Activated CD4-positive, alpha-beta T cell treated with anti-CD3 and anti-CD28 coated beads for 36 hours (primary cell): Measurements from ENCODE around the gene CEP350. TPM values are rescaled to one million over a fixed set of nuclear protein-coding genes. Genes with fewer than 3 reads are reported as not detected.

ENCODE experiments used
- ATAC-seq: fragments of 200-7000 bp; cut with Tn5 transposase; one replicate; pipeline ENCODE4 v1.10.0; 2021; ENCODE audit warnings: mild to moderate bottlenecking, moderate library complexity
- CTCF ChIA-PET: fragments of 350-600 bp; sonication (Branson Sonifier 250); formaldehyde crosslinking; loops from one replicate; lab custom pipeline; 2021; ENCODE audit warnings: antibody characterized with exemption; lab: Charles Lee
- POLR2A ChIA-PET: fragments of 350-600 bp; sonication (Branson Sonifier 250); formaldehyde crosslinking; loops from one replicate; lab custom pipeline; 2021; ENCODE audit warnings: antibody characterized with exemption, inconsistent platforms; lab: Charles Lee
- DNase-seq: peaks from one replicate; pipeline ENCODE4 v3.0.0-alpha.2; 2020
- H3K27ac Mint-ChIP-seq: one replicate; pipeline ENCODE4 v1.8.0; 2021; ENCODE audit warnings: mixed read lengths
- H3K27me3 Mint-ChIP-seq: one replicate; pipeline ENCODE4 v1.8.0; 2021; ENCODE audit warnings: mixed read lengths
- H3K36me3 Mint-ChIP-seq: one replicate; pipeline ENCODE4 v1.8.0; 2021; ENCODE audit warnings: low read depth, mixed read lengths
- H3K4me1 Mint-ChIP-seq: one replicate; pipeline ENCODE4 v1.8.0; 2021; ENCODE audit warnings: mixed read lengths
- H3K4me3 Mint-ChIP-seq: one replicate; pipeline ENCODE4 v1.8.0; 2021; ENCODE audit warnings: mild to moderate bottlenecking, moderate library complexity, mixed read lengths
- H3K9me3 Mint-ChIP-seq: one replicate; pipeline ENCODE4 v1.8.0; 2021; ENCODE audit warnings: low read depth, mixed read lengths
- intact Hi-C, 2 experiments: fragments of 100-400 bp; cut with DNase I in 1 of 2; cut with micrococcal nuclease in 1 of 2; formaldehyde crosslinking; loops; one replicate each; pipeline versions ENCODE4 v1.14.2 to v1.15.1; 2022 to 2024; cut with DNase I, micrococcal nuclease
- total RNA-seq, 2 experiments: library from RNA; stranded (reverse); gene quantifications; one replicate each; pipeline ENCODE4 v1.2.3, GENCODE V29; 2021

CEP350 gene
- total RNA-seq, 2 experiments from 2014 or later, result 38.2 to 42.1 TPM

DNA sequence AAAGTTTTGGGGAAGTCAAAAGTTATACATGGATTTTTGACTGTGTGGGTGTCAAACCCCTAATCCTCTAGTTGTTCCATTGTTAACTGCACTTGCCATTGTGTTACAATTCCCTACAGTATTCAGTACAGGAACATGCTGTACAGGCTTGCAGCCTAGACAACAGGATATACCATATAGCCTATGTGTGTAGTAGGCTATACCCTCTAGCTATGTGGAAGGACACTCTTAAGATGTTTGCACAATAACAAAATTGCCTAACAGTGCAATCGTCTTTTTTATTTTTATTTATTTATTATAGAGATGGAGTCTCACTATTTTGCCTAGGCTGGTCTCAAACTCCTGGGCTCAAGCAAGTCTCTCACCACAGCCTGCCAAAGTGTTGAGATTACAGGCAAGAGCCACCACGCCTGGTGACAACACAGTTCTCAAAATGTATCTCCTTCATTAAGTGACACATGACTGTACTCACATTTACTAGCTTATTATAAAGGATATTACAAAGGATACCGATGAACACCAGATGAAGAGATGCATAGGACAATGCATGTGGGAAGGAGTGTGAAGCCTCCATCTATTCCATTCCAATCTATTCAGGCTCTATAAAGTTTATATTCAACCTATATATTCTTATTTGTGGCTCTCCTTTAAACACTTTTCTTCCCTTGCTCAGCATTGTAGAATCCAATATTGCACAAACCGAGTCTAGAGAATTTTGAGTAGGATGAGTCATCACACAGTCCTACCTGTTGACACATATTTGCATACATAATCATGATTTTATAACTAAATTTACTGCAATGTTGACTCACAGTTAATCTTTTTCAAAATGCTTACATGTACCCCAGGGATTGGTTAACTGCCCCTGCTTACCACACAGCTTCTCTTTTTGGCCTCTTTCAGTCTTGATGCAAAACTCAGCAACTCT lies 28.4 kb upstream of the CEP350 start:
- Mint-ChIP-seq H3K4me3 (no peak overlapping the region), H3K27me3 (no peaks in the 10 kb centered on the region), H3K36me3 (peaks cover 1% of the 10 kb centered on the region), H3K4me1 (no peaks in the 10 kb centered on the region), H3K9me3 (no peaks in the 10 kb centered on the region), H3K27ac (no peak overlapping the region)
- DNase-seq (no peak), ATAC-seq (no peak)
- CTCF ChIA-PET, result interaction anchor here (0.7 to 1.2 kb wide), 3 partner anchors 11 to 61 kb away, joined by 3 read pairs; no protein-coding TSS in a partner anchor
- POLR2A ChIA-PET, result no interaction called here
- intact Hi-C loops, result no loop called here

DNA sequence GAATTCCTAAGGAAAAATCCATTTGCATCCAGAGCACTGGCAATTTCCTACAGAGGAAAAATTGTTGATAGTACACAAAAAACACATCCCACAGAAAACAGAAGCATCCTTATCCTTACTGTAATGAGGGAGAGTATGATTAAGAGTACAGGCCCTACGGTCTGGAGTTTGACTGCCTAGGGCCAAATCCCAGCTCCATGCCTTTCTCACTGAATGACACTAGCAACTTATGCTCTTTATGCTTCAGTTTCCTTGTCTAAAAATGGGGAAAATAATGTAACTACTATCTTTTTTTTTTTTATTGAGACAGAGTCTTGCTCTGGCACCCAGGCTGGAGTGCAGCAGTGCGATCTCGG lies 27.8 kb upstream of the CEP350 start:
- Mint-ChIP-seq H3K4me1 (no peaks in the 10 kb centered on the region), H3K36me3 (peaks cover under 1% of the 10 kb centered on the region), H3K4me3 (no peak overlapping the region), H3K27me3 (no peaks in the 10 kb centered on the region), H3K27ac (no peak overlapping the region), H3K9me3 (no peaks in the 10 kb centered on the region)
- ChIA-PET POLR2A (no interaction called here), CTCF (interaction anchor here (1.2 kb wide), 2 partner anchors 10 to 24 kb away, joined by 3 read pairs; no protein-coding TSS in a partner anchor)
- intact Hi-C loops, result no loop called here
- DNase-seq, result no peak
- no peak for ATAC-seq

DNA sequence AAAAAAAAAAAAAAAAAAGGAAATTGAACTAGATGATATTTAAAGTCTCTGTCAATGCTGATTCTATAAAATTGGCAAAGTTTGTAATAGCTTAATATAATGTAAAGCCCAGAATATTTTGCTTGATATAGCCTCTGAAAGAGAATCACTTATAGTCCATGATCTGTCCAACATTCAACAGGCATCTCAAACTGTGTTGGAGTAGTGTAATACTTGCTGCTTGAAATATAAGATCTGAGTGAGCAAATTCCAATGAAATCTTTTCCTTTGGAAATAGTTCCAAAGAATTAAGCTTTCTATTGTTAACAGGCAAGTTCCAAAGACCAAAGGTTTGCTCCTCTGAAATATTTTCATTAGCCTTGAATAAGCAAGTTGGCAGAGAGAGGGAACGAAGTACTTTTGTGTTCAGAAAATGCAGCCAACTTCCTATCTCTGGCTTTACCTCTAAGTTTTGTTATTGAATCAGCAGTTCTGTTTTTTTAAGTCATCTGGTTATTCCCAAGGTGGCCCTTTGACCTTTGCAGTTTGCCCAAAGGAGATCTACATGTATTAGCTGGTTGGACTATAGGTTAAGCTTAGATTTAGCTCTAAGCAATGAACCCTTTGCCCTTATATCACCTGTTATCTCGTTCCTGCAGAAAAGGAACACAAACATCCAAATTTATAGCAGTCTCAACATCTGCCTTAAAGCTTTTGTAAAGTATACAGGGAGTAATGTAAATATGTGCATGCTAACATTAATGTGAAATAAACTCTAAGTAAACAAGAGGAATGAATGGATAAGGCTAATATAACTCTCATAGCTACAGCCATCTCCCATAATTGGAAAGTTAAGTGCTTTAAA lies 24.4 kb upstream of the CEP350 start:
- H3K4me1 Mint-ChIP-seq, result no peaks in the 10 kb centered on the region
- intact Hi-C loops, result no loop called here
- no peaks in the 10 kb centered on the region for H3K9me3 Mint-ChIP-seq
- H3K4me3 Mint-ChIP-seq, result no peak overlapping the region
- no peaks in the 10 kb centered on the region for H3K36me3 Mint-ChIP-seq
- ChIA-PET POLR2A (no interaction called here), CTCF (interaction anchor here (0.6 to 1.3 kb wide), 3 partner anchors 11 to 318 kb away, joined by 3 read pairs; no protein-coding TSS in a partner anchor)
- no peaks in the 10 kb centered on the region for H3K27me3 Mint-ChIP-seq
- DNase-seq, result no peak
- no peak overlapping the region for H3K27ac Mint-ChIP-seq
- no peak for ATAC-seq

DNA sequence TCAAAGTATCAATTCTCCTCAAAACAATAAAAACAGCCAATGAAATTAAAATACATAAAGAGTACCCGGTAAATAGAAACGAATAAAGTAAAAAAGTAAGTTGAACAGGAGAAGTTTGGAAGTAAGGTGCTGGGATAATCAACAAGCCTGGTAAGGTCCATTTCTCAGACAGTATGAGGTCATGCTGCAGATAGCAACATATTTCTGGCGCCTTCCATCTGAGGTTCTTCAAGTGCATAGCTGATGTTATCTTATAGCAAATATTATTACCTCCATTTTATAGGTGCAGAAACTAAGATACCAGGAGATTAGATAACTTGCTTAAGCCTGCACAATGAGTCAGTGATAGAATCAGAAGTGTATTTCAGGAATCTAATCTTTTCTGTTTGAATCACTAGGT lies 23.7 kb upstream of the CEP350 start:
- Mint-ChIP-seq H3K4me3 (no peak overlapping the region), H3K27me3 (no peaks in the 10 kb centered on the region), H3K36me3 (no peaks in the 10 kb centered on the region), H3K9me3 (no peaks in the 10 kb centered on the region), H3K27ac (no peak overlapping the region), H3K4me1 (no peaks in the 10 kb centered on the region)
- intact Hi-C loops, result no loop called here
- CTCF ChIA-PET, result interaction anchor here (1.1 to 1.3 kb wide), 2 partner anchors 11 to 54 kb away, joined by 3 read pairs; no protein-coding TSS in a partner anchor
- DNase-seq (no peak), ATAC-seq (no peak)
- POLR2A ChIA-PET, result no interaction called here

DNA sequence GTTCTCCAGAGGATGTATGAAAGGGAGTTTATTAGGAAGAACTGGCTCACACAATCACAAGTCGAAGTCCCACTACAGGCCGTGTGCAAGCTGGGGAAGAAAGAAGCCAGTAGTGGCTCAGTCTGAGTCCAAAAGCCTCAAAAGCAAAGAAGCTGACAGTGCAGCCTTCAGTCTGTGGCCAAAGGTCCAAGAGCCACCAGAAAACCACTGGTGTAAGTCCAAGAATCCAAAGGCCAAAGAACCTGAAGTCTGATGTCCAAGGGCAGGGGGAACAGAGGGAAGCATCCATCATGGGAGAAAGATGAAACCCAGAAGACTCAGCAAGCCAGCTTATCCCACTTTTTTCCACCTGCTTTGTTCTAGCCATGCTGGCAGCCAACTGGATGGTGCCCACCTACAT lies 21.4 kb upstream of the CEP350 start:
- intact Hi-C loops, result no loop called here
- no peak for DNase-seq
- no peak for ATAC-seq
- H3K9me3 Mint-ChIP-seq, result no peaks in the 10 kb centered on the region
- H3K27ac Mint-ChIP-seq, result no peak overlapping the region
- POLR2A ChIA-PET, result interaction anchor here (0.7 kb wide), 1 partner anchor 42 kb away, joined by 4 read pairs; no protein-coding TSS in a partner anchor
- no peaks in the 10 kb centered on the region for H3K36me3 Mint-ChIP-seq
- no peaks in the 10 kb centered on the region for H3K27me3 Mint-ChIP-seq
- H3K4me3 Mint-ChIP-seq, result no peak overlapping the region
- H3K4me1 Mint-ChIP-seq, result no peaks in the 10 kb centered on the region
- CTCF ChIA-PET, result interaction anchor here (1.0 to 1.4 kb wide), 2 partner anchors 9 to 24 kb away, joined by 3 to 5 read pairs; no protein-coding TSS in a partner anchor

DNA sequence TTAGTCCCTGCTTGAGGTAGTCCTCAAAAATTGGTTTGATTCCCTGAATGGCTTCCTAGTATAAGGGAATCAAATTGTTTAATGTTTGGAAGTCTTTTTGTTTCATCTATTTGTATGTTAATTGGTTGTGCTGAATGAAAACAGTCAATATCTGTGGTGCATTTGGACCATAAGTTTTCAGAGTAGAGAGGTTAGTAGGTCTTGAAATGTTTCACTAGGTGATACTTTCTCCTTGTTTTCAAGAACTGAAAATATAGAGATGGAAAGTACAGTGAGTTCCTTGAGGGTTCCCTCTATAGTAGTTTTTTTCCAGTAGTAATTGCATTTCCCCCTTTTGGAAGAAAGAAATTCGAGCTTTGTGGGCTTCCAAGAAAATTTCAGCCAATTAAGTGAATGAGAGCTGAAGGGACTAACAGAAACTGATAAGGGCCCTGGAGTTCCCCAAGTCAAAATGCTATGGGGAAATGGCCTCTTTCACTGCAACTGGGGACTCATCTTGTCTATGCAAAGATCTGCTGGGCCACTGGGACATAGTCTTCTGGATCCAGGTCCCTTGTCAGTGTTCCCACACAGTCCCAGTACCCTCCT lies 18.6 kb upstream of the CEP350 start:
- Mint-ChIP-seq H3K27me3 (peaks cover 2% of the 10 kb centered on the region), H3K4me1 (no peaks in the 10 kb centered on the region), H3K4me3 (no peak overlapping the region), H3K9me3 (no peaks in the 10 kb centered on the region), H3K27ac (no peak overlapping the region), H3K36me3 (no peaks in the 10 kb centered on the region)
- intact Hi-C loops, result no loop called here
- CTCF ChIA-PET, result no interaction called here
- ATAC-seq (no peak), DNase-seq (no peak)
- POLR2A ChIA-PET, result no interaction called here

DNA sequence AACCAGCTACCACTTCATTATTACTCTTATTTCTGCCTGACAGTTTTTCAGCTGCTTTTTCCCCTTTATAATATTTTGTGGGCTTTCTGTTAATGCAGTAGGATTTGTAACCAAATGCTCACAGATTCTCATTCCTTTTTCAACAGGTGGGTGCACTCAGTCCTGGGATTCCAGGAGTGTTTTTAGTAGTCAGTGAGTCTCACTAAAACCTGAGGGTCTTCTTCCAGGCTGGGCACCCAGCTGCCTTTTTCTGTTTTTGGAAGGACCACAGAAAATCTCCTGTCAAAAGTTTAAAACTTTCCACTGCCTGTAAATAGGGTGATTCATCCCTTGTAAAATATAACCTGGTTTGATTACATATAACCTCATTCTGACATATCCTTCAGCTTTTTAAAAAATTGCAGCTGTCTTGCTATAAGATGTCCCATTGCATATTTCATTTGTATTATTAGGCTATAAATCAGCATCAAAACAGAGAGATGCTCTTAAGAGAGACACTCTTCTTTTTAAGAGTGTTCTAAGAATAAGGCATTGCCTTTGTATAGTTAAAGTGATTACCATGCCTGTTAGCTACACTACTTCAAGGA lies 16.8 kb upstream of the CEP350 start:
- ATAC-seq (no peak), DNase-seq (no peak)
- peaks cover 2% of the 10 kb centered on the region for H3K27me3 Mint-ChIP-seq
- H3K36me3 Mint-ChIP-seq, result no peaks in the 10 kb centered on the region
- no peaks in the 10 kb centered on the region for H3K4me1 Mint-ChIP-seq
- no peak overlapping the region for H3K27ac Mint-ChIP-seq
- POLR2A ChIA-PET, result no interaction called here
- intact Hi-C loops, result no loop called here
- CTCF ChIA-PET, result interaction anchor here (1.2 kb wide), 1 partner anchor 11 kb away, joined by 3 read pairs; no protein-coding TSS in a partner anchor
- no peak overlapping the region for H3K4me3 Mint-ChIP-seq
- H3K9me3 Mint-ChIP-seq, result no peaks in the 10 kb centered on the region

DNA sequence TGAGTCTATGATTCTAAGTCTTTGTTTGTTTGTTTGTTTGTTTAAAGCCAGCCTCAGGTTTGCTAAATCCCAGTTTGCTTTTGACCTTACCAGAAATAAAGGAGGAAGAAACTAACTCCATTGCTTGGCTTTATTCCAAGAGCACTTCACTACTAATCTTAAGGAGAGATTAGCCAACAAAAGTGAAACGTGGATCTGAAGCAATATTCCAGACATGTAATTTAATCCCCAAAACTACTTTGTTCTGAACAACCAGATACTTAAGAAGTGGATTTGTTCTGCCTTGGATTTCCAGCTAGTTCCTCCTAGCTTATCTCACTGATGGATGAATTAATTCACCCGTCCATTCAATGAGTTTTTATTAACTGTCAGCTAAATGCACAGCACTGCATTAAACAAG lies 15.9 kb upstream of the CEP350 start:
- intact Hi-C loops, result no loop called here
- CTCF ChIA-PET, result interaction anchor here (1.0 to 1.2 kb wide), 3 partner anchors 15 to 242 kb away, joined by 3 to 4 read pairs (median 4); no protein-coding TSS in a partner anchor
- Mint-ChIP-seq H3K4me1 (no peaks in the 10 kb centered on the region), H3K36me3 (no peaks in the 10 kb centered on the region), H3K4me3 (no peak overlapping the region), H3K9me3 (no peaks in the 10 kb centered on the region), H3K27ac (no peak overlapping the region), H3K27me3 (peaks cover 2% of the 10 kb centered on the region)
- ATAC-seq (no peak), DNase-seq (no peak)
- POLR2A ChIA-PET, result no interaction called here

DNA sequence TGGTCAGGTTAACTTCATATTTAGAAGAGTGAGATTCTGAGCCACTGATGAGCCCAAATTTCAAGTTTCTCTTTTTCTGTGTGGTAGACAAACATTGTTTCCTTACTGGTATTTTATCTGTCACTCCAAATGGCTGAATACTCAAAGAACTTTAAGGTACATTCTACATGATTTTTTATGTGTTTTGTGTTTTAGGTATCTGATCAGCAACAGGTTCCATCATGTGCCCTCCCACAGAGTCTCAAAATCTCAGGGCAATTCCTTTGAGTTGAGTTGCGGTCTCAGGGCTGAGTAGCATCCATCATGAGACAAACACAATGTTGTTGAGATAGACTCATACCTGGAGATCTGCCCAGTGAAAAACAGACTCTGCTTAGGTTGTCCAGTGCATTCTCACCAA lies 14.7 kb upstream of the CEP350 start:
- DNase-seq (no peak), ATAC-seq (no peak)
- Mint-ChIP-seq H3K4me1 (no peaks in the 10 kb centered on the region), H3K9me3 (no peaks in the 10 kb centered on the region), H3K27me3 (peaks cover 2% of the 10 kb centered on the region), H3K36me3 (no peaks in the 10 kb centered on the region), H3K4me3 (no peak overlapping the region), H3K27ac (no peak overlapping the region)
- CTCF ChIA-PET, result interaction anchor here (1.0 to 1.1 kb wide), 2 partner anchors 234 to 241 kb away, joined by 3 to 4 read pairs; no protein-coding TSS in a partner anchor
- intact Hi-C loops, result no loop called here
- POLR2A ChIA-PET, result no interaction called here

DNA sequence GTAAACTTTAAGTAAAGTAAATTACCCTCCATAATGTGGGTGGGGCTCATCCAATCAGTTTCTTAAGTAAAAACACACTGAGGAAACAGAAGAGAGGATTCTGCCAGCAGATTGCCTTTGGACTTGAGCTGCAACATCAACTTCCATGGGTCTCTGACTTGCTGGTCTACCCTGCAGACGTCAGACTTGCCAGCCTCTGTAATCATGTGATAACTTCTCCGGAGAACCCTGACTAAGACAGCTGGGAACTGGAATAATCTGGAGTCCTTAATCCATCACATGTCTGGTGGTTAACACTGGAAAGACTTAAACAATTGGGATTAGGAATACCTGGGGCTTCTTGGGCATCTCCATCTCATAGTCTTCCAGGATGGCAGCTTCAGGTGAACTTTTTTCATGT lies 13.2 kb upstream of the CEP350 start:
- CTCF ChIA-PET, result interaction anchor here (1.0 to 1.7 kb wide), 3 partner anchors 10 to 12 kb away, joined by 3 to 6 read pairs (median 4); partner anchors contain the start of gene CEP350

More for the DNA sequence above, 13.2 kb upstream of the CEP350 start:
- no peak for DNase-seq
- intact Hi-C loops, result no loop called here
- no peaks in the 10 kb centered on the region for H3K36me3 Mint-ChIP-seq
- no peak overlapping the region for H3K27ac Mint-ChIP-seq
- POLR2A ChIA-PET, result no interaction called here
- peaks cover 2% of the 10 kb centered on the region for H3K27me3 Mint-ChIP-seq
- no peak overlapping the region for H3K4me3 Mint-ChIP-seq
- H3K9me3 Mint-ChIP-seq, result no peaks in the 10 kb centered on the region
- ATAC-seq, result no peak
- H3K4me1 Mint-ChIP-seq, result no peaks in the 10 kb centered on the region
